ENCODE results near the gene GRB10.

Gene GRB10

DNA sequence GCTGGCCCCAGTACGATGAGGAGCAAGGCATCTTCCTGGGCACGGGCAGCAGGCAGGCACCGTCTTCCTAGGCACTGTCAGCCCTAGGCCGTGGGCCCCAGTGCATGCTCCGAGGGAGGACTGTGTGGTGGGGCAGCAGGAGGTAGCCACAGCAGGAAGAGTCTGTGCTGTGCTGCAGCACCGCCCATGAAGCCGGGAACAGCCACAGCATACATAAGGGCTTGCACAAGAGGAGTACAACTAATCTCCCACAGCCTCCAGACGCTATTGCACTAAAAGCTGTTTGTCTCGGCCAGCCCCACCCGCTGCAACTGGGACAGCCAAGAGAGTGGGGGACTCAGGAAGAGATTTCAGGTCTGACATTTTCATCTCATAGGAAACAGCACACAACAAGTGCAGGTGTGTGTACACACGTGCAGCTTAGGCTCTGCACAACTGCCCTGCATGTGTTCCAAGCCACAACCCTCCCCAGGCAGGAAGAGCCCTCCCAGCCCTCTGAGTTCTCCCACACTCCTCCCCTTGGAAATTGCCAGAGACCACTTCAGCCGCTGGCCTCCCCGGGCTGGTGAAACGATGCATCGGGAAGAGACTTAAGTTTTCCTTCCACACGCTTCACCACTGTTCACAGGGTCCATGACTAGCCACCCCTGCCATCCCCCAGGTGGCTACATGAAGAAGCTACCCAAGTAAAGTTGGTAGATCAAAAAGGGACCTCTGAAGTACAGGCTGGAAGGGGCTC, 129.4 kb downstream of the GRB10 start:
- peak; percentile 68 for DNase-seq (ENCODE audit: low read depth)

DNA sequence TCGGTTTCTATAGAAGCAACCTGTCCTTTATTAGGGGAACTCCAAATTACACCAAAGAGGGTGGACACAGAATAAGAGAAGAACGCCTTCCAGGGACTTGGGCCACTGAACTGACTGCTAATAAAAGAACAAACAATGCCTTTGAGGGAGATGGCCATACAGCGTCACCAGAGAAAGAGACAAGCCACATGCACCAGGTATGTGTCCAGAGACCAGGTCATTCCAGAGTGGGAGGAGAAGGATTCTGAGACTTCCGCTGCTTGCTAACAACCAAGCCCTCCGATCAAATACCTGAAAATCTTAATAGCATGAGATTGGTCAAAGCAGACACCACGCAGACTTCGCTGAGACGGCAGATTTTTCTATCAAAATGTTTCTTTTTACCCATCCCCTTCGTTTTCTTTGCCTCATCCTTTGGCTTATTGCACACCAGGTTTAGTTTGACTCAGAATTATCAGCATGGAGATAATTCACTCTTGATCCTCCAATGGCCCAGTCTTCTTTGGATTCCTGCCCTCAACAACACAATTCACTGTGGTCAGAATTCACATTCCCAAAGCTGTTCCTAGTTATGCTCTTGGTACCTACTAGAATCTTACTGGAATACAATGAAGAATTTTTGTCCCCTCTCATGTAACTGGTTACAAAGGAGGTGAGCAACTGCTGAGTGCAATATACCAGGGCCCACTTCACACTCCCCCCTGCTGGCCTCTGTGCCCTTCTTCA, 130.1 kb downstream of the GRB10 start:
- no peak for DNase-seq (ENCODE audit: low read depth)

DNA sequence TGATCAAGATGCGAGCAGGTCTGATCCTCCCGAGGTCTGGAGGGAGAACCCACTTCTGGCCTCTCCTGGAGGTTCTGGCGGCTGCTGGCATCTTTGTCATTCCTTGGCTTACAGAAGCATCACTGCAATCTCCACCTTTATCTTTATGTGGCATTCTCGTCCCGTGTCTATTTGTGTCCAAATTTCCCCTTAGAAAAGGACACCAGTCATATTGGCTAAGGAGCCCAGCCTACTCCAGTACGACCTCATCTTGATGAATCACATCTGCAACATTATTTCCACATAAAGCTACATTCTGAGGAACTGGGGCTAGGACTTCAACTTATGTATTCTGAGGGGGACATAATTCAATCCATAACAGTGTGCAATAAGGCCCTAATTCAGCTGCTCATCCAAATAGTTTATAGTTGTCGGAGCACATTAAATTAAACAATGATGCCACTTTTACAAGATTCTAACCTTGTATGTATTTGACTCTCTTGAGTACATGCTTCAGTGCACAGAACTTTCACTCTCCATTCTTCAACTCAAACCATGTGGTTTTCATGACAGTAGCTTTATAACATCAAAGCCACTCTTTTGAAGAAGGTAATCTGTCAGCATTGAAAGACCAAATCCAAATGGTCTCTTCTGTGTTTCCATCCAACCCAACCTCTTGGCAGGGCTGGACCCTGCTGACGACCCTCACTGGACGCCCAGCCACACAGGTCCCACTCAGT, 131.3 kb downstream of the GRB10 start:
- DNase-seq (ENCODE audit: low read depth): no peak

DNA sequence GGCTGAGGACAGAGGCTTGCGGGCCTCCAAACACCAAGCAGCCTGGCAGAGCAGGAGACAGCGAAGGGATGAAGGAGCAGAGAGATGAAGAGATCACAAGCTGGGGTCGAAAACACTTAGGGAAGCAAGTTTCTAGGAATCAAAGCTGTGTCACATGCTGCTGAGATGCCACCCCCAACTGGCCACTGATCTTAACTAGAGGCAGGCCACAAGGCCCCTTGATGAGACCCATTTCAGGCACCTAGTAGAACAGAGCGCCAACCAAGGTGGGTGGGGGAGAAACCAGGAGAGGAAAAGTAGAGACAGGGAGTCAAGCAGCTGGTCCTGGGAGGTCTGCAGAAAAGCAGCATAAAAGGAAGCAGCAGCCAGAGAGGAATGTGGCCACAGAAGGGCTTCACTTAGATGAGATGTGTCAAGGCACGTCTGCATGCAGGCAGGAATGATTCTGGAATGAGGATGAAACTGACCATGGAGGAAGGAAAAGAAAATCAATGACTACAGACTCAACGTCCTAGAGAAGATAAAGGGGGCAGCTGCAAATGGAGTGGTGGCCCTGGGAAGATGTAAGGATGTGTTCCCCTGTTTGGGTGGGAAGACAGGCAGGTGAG, 132.5 kb downstream of the GRB10 start:
- no peak for DNase-seq (ENCODE audit: low read depth)

DNA sequence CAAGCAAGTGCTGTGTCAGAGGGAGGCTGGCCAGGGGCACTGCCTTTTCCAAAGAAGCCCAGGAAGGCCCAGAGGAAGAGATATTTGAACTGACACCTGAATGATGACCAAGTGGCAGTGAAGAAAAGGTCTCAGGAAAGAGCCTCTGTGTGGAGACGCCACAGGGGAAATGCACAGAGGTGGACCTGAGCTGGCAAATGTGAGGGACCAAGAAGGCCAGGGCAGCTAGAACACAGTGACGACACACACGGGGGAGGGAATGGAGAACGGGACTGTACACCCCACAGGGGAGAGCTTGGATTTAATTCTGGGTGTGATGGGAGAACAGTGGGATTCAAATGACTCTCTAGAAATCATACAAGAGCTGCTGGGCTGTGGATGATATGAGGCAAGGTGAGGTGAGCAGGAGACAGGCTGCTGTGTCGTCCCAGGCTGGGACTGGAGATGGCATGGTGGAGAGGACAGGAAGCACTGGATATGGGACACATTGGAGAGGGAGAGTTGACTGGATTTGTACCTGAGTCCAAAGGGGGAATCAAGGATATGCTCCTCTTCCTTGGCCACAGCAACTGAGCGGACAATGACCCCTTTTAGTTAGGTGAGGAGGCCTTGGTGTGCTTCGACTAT, 133.3 kb downstream of the GRB10 start:
- DNase-seq (ENCODE audit: low read depth): no peak

DNA sequence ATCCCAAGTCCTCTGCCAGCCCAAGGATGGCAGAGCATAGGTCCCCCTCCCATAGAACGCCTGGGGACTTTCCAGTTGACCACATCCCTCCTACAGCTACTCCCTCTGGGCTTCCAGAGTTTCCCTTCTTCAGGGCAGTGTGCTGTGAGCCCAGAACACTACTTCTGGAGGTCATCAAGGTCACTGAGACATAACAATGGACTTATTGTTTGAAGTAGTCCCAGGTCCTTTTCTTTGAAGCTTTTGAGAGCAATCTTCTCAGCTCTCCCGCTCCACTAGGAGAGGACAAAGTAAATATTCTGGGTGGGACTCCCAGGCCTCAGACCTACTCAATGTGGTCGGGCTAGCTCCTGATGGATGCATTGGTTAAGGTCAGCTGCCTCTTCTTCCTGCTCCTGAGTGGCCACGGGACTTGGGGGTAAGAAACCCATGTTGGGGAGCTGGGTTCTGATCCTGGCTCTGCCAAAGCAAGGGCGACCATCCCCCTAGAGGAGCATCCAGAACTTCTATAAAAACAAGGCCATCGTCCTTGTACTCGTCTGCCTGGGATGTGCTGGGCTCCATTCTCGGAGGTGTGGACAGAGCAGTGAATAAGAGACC, 134.0 kb downstream of the GRB10 start:
- no peak for DNase-seq (ENCODE audit: low read depth)

DNA sequence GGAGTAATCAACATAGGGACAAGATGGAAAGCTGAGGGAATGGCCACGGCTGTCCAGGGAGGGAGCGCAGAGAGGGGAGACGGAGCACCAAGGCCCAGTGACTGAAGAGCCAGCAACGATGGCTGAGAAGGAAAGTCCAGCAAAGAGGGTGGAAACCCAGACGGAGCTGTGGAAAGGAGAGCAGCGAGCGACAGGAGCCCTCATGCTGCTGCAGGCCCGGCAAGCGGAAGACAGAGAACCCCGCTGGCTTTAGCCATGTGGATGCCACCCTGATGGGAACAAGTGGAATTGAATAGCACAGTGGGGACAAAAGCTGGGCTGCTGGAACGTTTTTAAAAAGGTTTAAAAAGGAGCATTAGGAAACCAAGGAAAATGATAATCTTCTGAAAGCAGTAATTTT, 134.6 kb downstream of the GRB10 start:
- no peak for DNase-seq (ENCODE audit: low read depth)

DNA sequence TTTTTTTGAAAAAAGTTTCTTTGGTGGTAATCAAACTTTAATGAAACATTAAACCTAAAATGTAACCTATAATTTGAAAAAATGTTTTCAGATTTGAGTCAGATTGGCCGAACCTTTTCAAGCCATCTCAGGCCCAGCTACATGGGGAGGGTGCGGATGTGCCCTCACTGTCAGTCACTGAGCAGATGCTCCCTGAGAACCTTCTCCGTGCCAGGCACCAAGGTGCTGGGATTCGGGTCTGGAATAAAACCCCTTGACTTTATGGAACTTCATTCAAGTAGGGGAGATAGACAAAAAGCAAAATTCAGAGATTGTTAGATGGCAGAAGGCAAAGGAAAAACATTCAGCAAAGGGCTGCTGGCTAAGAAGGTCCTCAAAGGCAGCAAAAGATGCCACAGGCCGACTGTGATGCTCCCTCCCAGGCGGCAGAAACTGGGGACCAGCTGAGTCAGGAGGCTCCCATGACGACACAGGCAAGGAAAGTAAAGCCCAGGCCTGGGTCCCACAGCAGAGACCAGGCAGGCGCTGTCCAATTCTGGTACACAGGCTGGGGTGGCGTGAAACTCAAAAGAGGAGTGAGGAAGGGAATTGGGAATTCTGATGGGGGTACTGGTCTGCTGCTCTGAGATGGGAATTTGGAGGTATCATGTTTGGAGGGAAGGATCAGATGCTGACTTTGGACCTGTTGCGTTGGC, 135.3 kb downstream of the GRB10 start:
- DNase-seq (ENCODE audit: low read depth): no peak

DNA sequence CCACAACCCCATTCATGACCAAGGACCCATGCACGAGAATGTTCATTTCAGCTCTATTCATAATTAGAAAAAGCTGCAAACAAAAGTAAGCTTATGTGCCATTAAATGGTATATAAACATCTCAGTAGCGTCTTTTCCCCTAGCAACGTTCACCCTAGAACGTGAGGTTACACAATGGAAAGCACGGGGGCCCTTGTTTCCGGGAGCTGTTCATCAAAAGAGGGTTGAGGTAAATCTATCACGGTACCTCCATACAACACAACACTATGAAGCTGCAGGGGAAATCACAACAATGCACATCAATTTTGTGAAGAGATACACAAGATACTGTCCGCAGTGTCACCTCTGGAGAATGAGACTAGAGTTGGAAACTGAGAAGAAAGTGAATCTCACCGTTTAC, 136.6 kb downstream of the GRB10 start:
- no peak for DNase-seq (ENCODE audit: low read depth)

DNA sequence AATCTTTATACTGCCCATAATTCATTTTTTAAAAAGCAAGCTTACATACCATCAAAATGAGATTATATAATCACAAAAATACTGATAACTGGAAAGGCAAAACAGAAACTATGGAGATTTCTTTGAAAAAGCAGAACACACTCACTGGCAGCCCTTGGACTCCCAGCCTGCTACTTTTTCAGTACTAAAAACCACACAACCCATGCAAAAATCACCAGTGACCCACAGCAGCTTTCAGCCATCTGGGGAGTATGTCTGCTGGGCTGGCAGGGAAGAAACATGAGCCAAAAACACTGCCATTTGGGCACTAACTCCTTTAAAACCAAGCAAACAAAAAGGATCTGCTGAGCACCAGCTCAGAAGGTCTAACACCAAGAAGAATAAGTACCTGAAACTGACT, 137.5 kb downstream of the GRB10 start:
- no peak for DNase-seq (ENCODE audit: low read depth)

DNA sequence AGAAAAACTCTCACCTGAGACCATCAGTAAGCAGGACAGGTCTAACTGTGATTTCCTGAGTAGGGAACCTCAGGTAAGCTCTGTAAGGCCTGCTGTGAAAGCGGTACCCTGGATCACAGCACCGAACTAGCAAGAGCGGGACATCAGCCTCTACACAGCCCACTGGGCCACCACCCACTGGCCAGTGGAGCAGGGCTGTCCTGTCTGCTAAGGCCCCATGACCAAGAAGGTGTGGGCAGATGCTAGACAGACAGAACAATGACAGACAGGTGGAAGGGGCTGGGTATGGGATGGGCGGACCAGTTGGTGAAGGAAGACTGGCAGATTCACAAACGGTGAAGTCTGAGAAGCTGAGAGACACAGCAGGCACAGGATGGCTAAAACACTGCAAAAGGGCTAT, 138.1 kb downstream of the GRB10 start:
- DNase-seq (ENCODE audit: low read depth): no peak

DNA sequence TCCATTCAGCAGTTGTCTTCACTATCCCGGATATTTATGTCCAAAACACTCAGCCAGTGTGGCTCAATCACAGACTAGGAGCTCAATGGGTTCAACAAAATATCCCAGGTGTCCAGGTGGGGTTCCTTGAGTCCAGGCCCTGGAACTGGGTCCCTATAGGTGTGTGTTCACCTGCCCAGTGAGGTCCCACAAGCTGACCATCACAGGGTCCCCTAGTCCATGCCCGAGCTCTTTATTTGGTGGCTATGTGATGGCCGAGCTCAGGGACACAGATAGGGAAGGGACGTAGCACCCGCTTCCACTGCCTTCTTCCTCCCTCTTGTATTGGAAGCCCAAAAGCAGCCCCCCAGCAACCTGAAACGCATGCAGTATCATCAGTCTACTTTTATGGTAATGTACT, 138.6 kb downstream of the GRB10 start:
- DNase-seq (ENCODE audit: low read depth): no peak

DNA sequence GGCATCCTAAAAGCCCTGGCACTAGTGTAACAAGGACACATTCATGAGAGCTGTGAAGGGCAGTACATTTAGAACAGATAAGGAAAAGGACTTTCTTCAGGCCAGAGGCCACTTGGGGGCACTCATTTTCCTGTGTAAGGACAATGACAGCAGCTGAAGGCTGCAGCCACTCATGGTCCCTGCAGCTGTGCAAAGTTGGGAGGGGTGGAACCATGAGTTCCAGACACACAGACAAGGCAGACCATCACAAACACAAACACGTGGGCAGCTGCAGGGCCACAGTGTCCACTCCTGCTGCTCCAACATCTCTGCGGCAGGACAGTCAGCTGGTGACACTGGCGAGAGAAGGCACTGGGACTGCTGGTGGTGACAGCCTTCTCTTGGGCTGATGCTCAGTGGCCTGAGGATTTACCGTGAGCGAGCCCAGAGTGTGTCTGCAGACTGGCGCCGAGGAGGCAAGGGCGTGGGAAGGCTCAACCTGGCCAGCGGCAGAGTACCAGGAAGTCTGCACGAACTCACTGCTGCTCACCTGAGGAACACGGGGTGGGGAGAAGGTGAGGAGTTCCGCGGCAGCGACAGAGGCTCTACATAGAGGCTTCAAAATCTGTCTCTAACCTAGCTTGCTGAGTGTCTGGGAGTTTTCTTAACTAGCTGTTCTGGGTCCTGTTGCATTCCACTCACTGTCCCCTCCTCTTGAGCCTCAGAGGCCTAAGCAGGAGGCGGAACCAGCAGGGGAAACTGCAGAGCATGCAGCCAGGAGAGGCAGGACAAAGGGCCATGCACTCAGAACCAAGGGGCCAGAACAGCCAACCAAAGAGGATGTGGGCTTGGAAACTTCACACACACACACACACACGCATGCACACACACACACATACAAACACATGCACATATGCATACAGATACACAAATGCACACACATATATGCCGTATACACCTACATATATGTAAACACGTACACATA, 141.0 kb downstream of the GRB10 start:
- no peak for DNase-seq (ENCODE audit: low read depth)

DNA sequence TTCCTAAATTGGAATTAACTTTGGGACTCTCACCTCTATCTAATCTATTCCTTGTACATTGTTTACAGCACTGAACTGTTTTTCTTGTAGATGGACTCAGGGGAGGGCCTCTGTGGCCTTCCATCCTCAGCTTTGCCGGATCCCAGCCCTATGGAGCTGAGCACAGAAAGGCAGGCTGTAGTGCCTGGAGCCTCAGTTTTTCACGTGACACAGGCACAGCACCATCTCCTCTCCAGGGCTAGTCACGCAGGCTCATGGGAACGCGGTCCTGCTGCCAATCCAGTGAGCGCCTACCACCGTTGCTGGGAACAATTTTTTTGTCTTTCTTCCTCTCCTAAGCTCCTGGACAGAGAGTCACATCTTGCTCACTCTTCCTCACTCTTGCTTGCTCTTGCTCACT, 141.9 kb downstream of the GRB10 start:
- DNase-seq (ENCODE audit: low read depth): no peak

DNA sequence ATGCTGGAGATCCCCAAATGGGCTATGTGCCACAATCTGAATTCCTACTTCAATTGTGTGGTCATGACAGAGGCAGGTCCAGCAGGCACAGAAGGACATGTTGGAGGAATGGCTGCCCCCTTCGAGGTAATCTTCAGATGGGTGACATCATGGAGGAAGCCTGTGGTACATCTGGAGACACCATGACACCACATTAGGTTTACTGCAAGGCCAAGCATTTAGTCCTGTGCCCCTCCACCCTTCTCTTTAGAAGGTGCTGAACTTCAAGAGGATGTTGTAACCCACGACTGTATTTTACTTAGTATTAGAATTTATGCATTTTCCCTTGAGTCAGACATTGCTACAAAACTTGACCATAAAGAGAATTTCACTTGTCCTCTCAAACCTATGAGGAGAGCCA, 142.4 kb downstream of the GRB10 start:
- no peak for DNase-seq (ENCODE audit: low read depth)

DNA sequence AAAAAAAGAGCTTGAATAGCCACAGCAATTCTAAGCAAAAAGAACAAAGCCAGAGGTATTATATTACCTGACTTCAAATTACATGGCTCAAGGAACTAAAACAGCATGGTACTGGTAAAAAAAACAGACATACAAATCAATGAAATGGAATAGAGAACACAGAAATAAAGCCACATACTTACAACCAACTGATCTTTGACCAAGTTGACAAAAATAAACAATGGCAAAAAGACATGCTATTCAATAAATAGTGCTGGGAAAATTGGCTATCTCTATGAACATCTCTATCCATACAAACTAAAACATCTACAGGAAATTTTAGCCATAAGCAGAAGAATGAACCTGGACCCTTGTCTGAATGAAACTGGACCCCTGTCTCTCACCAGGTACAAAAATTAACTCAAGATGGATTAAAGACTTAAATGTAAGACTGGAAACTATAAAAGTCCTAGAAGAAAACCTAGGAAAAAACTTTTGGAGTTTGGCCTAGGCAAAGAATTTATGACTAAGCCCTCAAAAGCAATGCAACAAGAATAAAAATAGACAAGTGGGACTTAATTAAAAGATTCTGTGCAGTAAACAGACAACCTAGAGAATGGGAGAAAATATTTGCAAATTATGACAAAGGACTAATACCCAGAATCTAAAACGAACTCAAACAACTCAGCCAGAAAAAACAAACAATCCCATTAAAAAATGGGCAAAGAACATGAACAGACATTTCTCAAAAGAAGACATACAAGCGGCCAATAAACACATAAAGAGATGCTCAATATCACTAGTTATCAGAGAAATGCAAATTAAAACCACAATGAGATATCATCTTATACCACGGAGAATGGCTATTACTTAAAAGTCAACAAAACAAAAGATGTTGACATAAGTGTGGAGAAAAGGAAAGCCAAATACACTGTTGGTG, 144.7 kb downstream of the GRB10 start:
- peak; percentile 8 for DNase-seq (ENCODE audit: low read depth)

DNA sequence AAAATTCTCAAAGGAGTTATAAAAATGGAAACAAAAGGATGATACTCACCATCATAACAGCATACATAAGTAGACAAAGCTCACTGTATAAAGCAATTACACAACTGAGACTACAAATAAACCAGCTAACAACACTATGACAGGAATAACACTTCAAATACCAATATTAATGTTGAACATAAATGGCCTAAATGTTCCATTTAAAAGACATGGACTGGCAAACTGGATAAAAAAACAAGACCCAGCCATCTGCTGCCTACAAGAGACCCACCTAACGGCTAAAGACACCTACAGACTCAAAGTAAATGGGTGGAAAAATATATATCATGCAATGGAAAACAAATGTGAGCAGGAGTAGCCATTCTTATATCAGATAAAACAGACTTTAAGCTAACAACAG, 148.3 kb downstream of the GRB10 start:
- no peak for DNase-seq (ENCODE audit: low read depth)

DNA sequence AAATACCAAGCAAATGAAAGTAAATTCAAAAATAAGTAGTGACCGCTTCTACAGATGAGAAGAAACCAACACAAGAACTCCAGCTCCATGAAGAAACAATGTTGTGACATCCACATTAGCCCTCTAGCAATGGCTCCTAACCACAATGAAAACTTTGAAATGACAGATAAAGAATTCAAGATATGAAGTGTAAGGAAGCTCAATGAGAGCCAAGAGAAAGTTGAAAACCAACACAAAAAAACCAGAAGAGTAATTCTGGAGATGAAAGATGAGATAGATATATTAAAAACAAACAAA, 149.3 kb downstream of the GRB10 start:
- DNase-seq (ENCODE audit: low read depth): no peak

Measured in fibroblast of the conjunctiva (primary cell).